ENCODE measurements around the gene DNAJC17.

The DNAJC17 gene

GRCh38 chr15:40830884-40831283 is 23.6 kb upstream of the DNAJC17 start:
- DNase-seq (ENCODE audit: low read depth in 2 of 2), result no peak

- no peak for DNase-seq (ENCODE audit: low read depth in 2 of 2)
Observed at GRCh38 chr15:40829115-40829514, 21.8 kb upstream of the DNAJC17 start.

- no peak for DNase-seq (ENCODE audit: low read depth in 2 of 2)
Observed at GRCh38 chr15:40828447-40829036, 21.3 kb upstream of the DNAJC17 start, which contains the start of gene PPP1R14D. Gene PPP1R14D, minus strand, starts transcription at chr15:40828708. Its CDS starts 67 bp downstream, at chr15:40828641.

- DNase-seq (ENCODE audit: low read depth in 2 of 2), result no peak
Observed at GRCh38 chr15:40826423-40827075, 19.3 kb upstream of the DNAJC17 start.

GRCh38 chr15:40825661-40826422 is 18.6 kb upstream of the DNAJC17 start:
- DNase-seq (ENCODE audit: low read depth in 2 of 2), result no peak

GRCh38 chr15:40823572-40824343 is 16.5 kb upstream of the DNAJC17 start:
- DNase-seq (ENCODE audit: low read depth in 2 of 2), result no peak

- DNase-seq (ENCODE audit: low read depth in 2 of 2), result no peak
Observed at GRCh38 chr15:40821195-40821594, 13.9 kb upstream of the DNAJC17 start.

- DNase-seq (ENCODE audit: low read depth in 2 of 2), result no peak
Observed at GRCh38 chr15:40819048-40819447, 11.8 kb upstream of the DNAJC17 start.

GRCh38 chr15:40815042-40815698 is 7.9 kb upstream of the DNAJC17 start:
- no peak for DNase-seq (ENCODE audit: low read depth in 2 of 2)

- no peak for DNase-seq (ENCODE audit: low read depth in 2 of 2)
Observed at GRCh38 chr15:40812721-40813425, 5.6 kb upstream of the DNAJC17 start.

GRCh38 chr15:40808861-40809450 is 1.7 kb upstream of the DNAJC17 start:
- no peak for DNase-seq (ENCODE audit: low read depth in 2 of 2)

GRCh38 chr15:40807888-40808461 is 702 bp upstream of the DNAJC17 start:
- DNase-seq (ENCODE audit: low read depth in 2 of 2), result no peak

GRCh38 chr15:40806672-40807027 is 623 bp downstream of the DNAJC17 start:
- DNase-seq (ENCODE audit: low read depth in 2 of 2), result no peak

GRCh38 chr15:40803688-40804087 is 3.6 kb downstream of the DNAJC17 start:
- no peak for DNase-seq (ENCODE audit: low read depth in 2 of 2)

GRCh38 chr15:40803076-40803475 is 4.2 kb downstream of the DNAJC17 start:
- DNase-seq (ENCODE audit: low read depth in 2 of 2), result no peak

GRCh38 chr15:40799523-40799922 is 7.8 kb downstream of the DNAJC17 start:
- DNase-seq (ENCODE audit: low read depth in 2 of 2), result no peak

GRCh38 chr15:40796512-40796911 is 10.8 kb downstream of the DNAJC17 start:
- DNase-seq (ENCODE audit: low read depth in 2 of 2), result no peak

GRCh38 chr15:40796041-40796440 is 11.2 kb downstream of the DNAJC17 start:
- DNase-seq (ENCODE audit: low read depth in 2 of 2), result no peak

GRCh38 chr15:40793216-40793989 is 13.9 kb downstream of the DNAJC17 start:
- no peak for DNase-seq (ENCODE audit: low read depth in 2 of 2)

GRCh38 chr15:40792394-40792793 is 14.9 kb downstream of the DNAJC17 start:
- no peak for DNase-seq (ENCODE audit: low read depth in 2 of 2)
